ENCODE data around the gene BPIFB4. TPM values are rescaled to one million over a fixed set of nuclear protein-coding genes. Genes with fewer than 3 reads are reported as not detected.

BPIFB4 gene
- polyA plus RNA-seq, 1 donor (not counting 4 experiments of a cell fraction or from before 2014, with no cell fraction given), result not detected

- Histone ChIP-seq H2AFZ (ENCODE audit: control insufficient read depth, low read length) (no peak overlapping the region), H3K9ac (ENCODE audit: control insufficient read depth, extremely low read depth, insufficient read depth, low read length) (no peak overlapping the region), H3K9me3 (ENCODE audit: control insufficient read depth, low read depth, low read length) (no peaks in the 10 kb centered on the region), H3K9me1 (ENCODE audit: control insufficient read depth, extremely low read depth, insufficient read depth, low read length) (no peaks in the 10 kb centered on the region), H3K27ac (ENCODE audit: control insufficient read depth, insufficient read depth, low read length) (no peak overlapping the region), H3K4me1 (ENCODE audit: control insufficient read depth, extremely low read depth, insufficient read depth, low read length) (no peaks in the 10 kb centered on the region), H3K27me3 (ENCODE audit: control insufficient read depth, extremely low read depth, insufficient read depth, low read length) (no peaks in the 10 kb centered on the region), H3K4me2 (ENCODE audit: control insufficient read depth, extremely low read depth, insufficient read depth, low read depth, low read length) (no peak overlapping the region), H3K4me3 (ENCODE audit: control insufficient read depth in 2 of 3, extremely low read depth in 1 of 3, insufficient read depth in 2 of 3, low read depth in 1 of 3, low read length in 3 of 3) (no peak overlapping the region), H3K79me2 (ENCODE audit: control insufficient read depth, insufficient read depth, low read length) (no peaks in the 10 kb centered on the region), H4K20me1 (ENCODE audit: control insufficient read depth, extremely low read depth, insufficient read depth, low read length) (no peaks in the 10 kb centered on the region), H3K36me3 (ENCODE audit: control insufficient read depth in 2 of 2, extremely low read depth in 1 of 2, insufficient read depth in 2 of 2, low read length in 2 of 2) (no peaks in the 10 kb centered on the region)
- TF ChIP-seq EZH2 (IDR thresholded peaks at IDR 0.05; ENCODE audit: low read length) (no peak), CTCF (optimal IDR thresholded peaks at IDR 0.05 in 1 of 3, IDR thresholded peaks at IDR 0.05 in 1 of 3, conservative IDR thresholded peaks at IDR 0.05 in 1 of 3; ENCODE audit: extremely low read depth in 1 of 3, insufficient read depth in 2 of 3, low read length in 3 of 3) (no peak)
- no peak for DNase-seq (ENCODE audit: low read depth, low spot score)
- dilution Hi-C loops (cut with MboI; ENCODE audit: extremely low pct_ligation_motif_present, low sequenced_read_pairs), result no loop called here
- no peak for FAIRE-seq
Measured at GRCh38 chr20:33051333-33051732, 28.1 kb upstream of the BPIFB4 start.

GRCh38 chr20:33053291-33054106 lies 25.9 kb upstream of the BPIFB4 start, which contains the start of gene BPIFB3:
Gene BPIFB3 (plus strand): TSS chr20:33053903. CDS start chr20:33055436, 1,533 bp downstream.
- H3K27me3 ChIP-seq (ENCODE audit: control insufficient read depth, extremely low read depth, insufficient read depth, low read length), result no peaks in the 10 kb centered on the region
- H3K9me3 ChIP-seq (ENCODE audit: control insufficient read depth, low read depth, low read length), result no peaks in the 10 kb centered on the region
- H3K4me2 ChIP-seq (ENCODE audit: control insufficient read depth, extremely low read depth, insufficient read depth, low read depth, low read length), result no peak within 1 kb of the TSS
- no peaks in the 10 kb centered on the region for H3K36me3 ChIP-seq (ENCODE audit: control insufficient read depth in 2 of 2, extremely low read depth in 1 of 2, insufficient read depth in 2 of 2, low read length in 2 of 2)
- H3K27ac ChIP-seq (ENCODE audit: control insufficient read depth, insufficient read depth, low read length), result no peak within 1 kb of the TSS
- DNase-seq (ENCODE audit: low read depth, low spot score) (no peak), FAIRE-seq (no peak)
- no peaks in the 10 kb centered on the region for H3K79me2 ChIP-seq (ENCODE audit: control insufficient read depth, insufficient read depth, low read length)
- TF ChIP-seq EZH2 (IDR thresholded peaks at IDR 0.05; ENCODE audit: low read length) (no peak), CTCF (optimal IDR thresholded peaks at IDR 0.05 in 1 of 3, IDR thresholded peaks at IDR 0.05 in 1 of 3, conservative IDR thresholded peaks at IDR 0.05 in 1 of 3; ENCODE audit: extremely low read depth in 1 of 3, insufficient read depth in 2 of 3, low read length in 3 of 3) (no peak)
- H4K20me1 ChIP-seq (ENCODE audit: control insufficient read depth, extremely low read depth, insufficient read depth, low read length), result no peaks in the 10 kb centered on the region
- H3K9ac ChIP-seq (ENCODE audit: control insufficient read depth, extremely low read depth, insufficient read depth, low read length), result no peak within 1 kb of the TSS
- H3K4me3 ChIP-seq (ENCODE audit: control insufficient read depth in 2 of 3, extremely low read depth in 1 of 3, insufficient read depth in 2 of 3, low read depth in 1 of 3, low read length in 3 of 3), result no peak within 1 kb of the TSS
- H3K4me1 ChIP-seq (ENCODE audit: control insufficient read depth, extremely low read depth, insufficient read depth, low read length), result no peaks in the 10 kb centered on the region
- dilution Hi-C loops (cut with MboI; ENCODE audit: extremely low pct_ligation_motif_present, low sequenced_read_pairs), result no loop called here
- H2AFZ ChIP-seq (ENCODE audit: control insufficient read depth, low read length), result no peak within 1 kb of the TSS
- no peaks in the 10 kb centered on the region for H3K9me1 ChIP-seq (ENCODE audit: control insufficient read depth, extremely low read depth, insufficient read depth, low read length)
